HEK293 (cell line): Measurements from ENCODE around the gene TRPC4.

Experiments used
- CTCF ChIP-seq: fragments of 450-650 bp; formaldehyde crosslinking; IDR thresholded peaks from 2 replicates; pipeline ENCODE4 v1.5.1; 2016; ENCODE audit warnings: missing biosample characterization, missing genetic modification characterization
- GLI4 ChIP-seq: fragments of 450-650 bp; formaldehyde crosslinking; IDR thresholded peaks from 2 replicates; pipeline ENCODE4 v1.5.1; 2016; ENCODE audit warnings: missing biosample characterization, missing genetic modification characterization
- GLIS2 ChIP-seq: fragments of 450-650 bp; formaldehyde crosslinking; IDR thresholded peaks from 2 replicates; pipeline ENCODE4 v1.5.1; 2016; ENCODE audit warnings: missing biosample characterization, missing genetic modification characterization
- PBX3 ChIP-seq: sonication (generic); formaldehyde crosslinking; IDR thresholded peaks from 2 replicates; pipeline ENCODE4 v1.8.1; 2022; ENCODE audit warnings: mild to moderate bottlenecking, moderate library complexity, missing genetic modification reagents
- REST ChIP-seq: fragments of 450-650 bp; formaldehyde crosslinking; IDR thresholded peaks from 2 replicates; pipeline ENCODE4 v1.5.1; 2016; ENCODE audit warnings: missing biosample characterization, missing genetic modification characterization
- SCRT2 ChIP-seq: fragments of 450-650 bp; formaldehyde crosslinking; IDR thresholded peaks from 2 replicates; pipeline ENCODE4 v1.5.1; 2016; ENCODE audit warnings: missing biosample characterization, missing genetic modification characterization
- ZEB2 ChIP-seq: fragments of 450-650 bp; formaldehyde crosslinking; IDR thresholded peaks from 2 replicates; pipeline ENCODE4 v1.5.1; 2016; ENCODE audit warnings: missing biosample characterization, missing genetic modification characterization
- ZNF747 ChIP-seq: fragments of 450-650 bp; formaldehyde crosslinking; IDR thresholded peaks from 2 replicates; pipeline ENCODE4 v1.5.1; 2016; ENCODE audit warnings: missing biosample characterization, missing genetic modification characterization
- ZNF76 ChIP-seq: fragments of 450-650 bp; formaldehyde crosslinking; IDR thresholded peaks from 2 replicates; pipeline ENCODE4; 2016; ENCODE audit warnings: low read depth, missing biosample characterization, missing genetic modification characterization, borderline replicate concordance

- TF ChIP-seq CTCF (tag by site-specific recombination), result no peak
- no peak for TF ChIP-seq PBX3 (CRISPR knock-in tag)
- no peak for TF ChIP-seq SCRT2 (tag by site-specific recombination)
- TF ChIP-seq GLI4, result no peak
- no peak for TF ChIP-seq GLIS2
- TF ChIP-seq ZEB2 (tag by site-specific recombination), result no peak
- no peak for TF ChIP-seq ZNF76 (tag by site-specific recombination)
- TF ChIP-seq ZNF747, result no peak
- TF ChIP-seq REST, result no peak
These were observed 217.7 kb downstream of the TRPC4 start for GRCh38 chr13:37651891-37652290.
